ENCODE results near the gene SH3GLB2. TPM values are rescaled to one million over a fixed set of nuclear protein-coding genes. Genes with fewer than 3 reads are reported as not detected.
A peak's percentile ranks its signal among the peaks of the same experiment; 100 is the strongest.
"Not testable (repeated sequence)": the region's sequence is repeated elsewhere in the genome, so short reads cannot be mapped to it uniquely, and the experiment has no call there.

SH3GLB2 gene
- total RNA-seq, 1 donor = 37.0 TPM

DNA sequence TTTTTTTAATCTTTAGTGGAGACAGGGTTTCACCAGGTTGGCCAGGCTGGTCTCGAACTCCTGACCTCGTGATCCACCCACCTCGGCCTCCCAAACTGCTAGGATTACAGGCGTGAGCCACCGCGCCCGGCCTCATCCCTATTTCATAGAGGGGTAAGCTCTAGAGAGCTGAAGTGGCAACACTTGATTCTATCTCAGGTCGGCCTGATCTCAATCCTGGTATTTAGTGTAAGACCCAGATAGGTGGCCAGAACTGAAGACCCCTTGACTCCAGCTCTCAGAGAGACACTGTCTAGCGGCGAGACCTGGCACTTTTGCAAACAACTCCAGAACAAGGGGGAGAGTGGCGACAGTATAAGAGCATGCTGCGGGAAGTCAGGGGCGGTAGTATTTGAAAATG lies 7.7 kb upstream of the SH3GLB2 start:
- H3K9me3 ChIP-seq (ENCODE audit: low read depth, low read length); H3K27me3 ChIP-seq (ENCODE audit: insufficient read depth, low read length): not testable (repeated sequence)
- Histone ChIP-seq H3K4me3 (ENCODE audit: low read length) (peak overlapping the region; percentile 80), H3K4me1 (ENCODE audit: insufficient read depth, low read length) (peaks cover 24% of the 10 kb centered on the region)

GRCh38 chr9:129033216-129033615 lies 5.1 kb upstream of the SH3GLB2 start:
- Histone ChIP-seq H3K9me3 (ENCODE audit: low read depth, low read length) (no peaks in the 10 kb centered on the region), H3K4me3 (ENCODE audit: low read length) (no peak overlapping the region), H3K4me1 (ENCODE audit: insufficient read depth, low read length) (peaks cover 18% of the 10 kb centered on the region), H3K27me3 (ENCODE audit: insufficient read depth, low read length) (no peaks in the 10 kb centered on the region)

DNA sequence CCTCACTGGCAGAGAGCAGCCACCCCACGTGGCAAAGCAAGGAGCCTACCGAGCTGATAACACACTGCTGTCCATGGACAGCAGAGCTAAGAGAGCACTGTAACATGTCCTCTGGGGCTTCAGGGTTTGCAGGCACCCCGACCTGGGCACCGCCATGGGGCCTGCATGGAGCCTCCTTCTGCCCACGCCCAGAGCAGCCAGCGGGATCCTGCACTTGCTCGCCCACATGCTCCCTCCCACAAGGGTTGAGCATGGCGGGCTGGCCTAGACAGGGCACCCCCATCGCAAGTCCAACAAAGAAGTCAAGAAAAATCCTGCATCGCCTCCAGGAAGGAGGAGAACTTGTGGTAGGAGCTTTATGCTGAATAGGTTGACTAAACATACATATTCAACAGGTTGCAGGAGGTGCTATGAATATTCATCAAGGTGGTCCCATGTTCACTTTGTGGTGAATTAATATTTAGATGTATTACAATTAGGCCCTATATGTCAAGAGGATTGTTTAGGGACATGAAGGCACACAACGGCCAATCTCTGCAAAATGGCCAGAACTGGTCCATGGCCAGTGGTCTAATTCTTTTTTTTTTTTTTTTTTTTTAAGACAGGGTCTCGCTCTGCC lies 4.5 kb upstream of the SH3GLB2 start:
- Histone ChIP-seq H3K4me1 (ENCODE audit: insufficient read depth, low read length) (peaks cover 14% of the 10 kb centered on the region), H3K9me3 (ENCODE audit: low read depth, low read length) (no peaks in the 10 kb centered on the region), H3K4me3 (ENCODE audit: low read length) (no peak overlapping the region), H3K27me3 (ENCODE audit: insufficient read depth, low read length) (no peaks in the 10 kb centered on the region)

GRCh38 chr9:129031514-129031913 lies 3.4 kb upstream of the SH3GLB2 start:
- Histone ChIP-seq H3K9me3 (ENCODE audit: low read depth, low read length) (no peaks in the 10 kb centered on the region), H3K4me1 (ENCODE audit: insufficient read depth, low read length) (peaks cover 17% of the 10 kb centered on the region), H3K27me3 (ENCODE audit: insufficient read depth, low read length) (no peaks in the 10 kb centered on the region), H3K4me3 (ENCODE audit: low read length) (no peak overlapping the region)

DNA sequence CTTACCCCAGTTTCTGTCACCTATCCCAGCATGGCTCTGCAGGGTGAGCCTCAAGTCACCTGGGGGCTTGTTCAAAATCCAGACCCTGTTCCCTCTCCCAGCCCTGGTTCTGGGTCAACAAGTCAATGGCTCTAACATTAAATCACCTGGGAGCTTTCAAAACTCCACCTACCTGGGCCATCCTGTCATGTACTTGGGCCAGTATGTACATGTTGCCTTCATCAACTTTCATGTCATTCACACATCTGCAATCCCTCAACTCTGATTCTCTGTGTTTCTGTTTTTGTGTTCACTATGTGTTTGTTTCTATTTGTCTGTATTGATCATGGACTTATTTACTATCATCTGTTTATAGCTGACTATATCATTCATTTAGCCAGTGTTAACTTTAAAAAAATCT lies 2.1 kb upstream of the SH3GLB2 start:
- Histone ChIP-seq H3K4me3 (ENCODE audit: low read length) (no peak overlapping the region), H3K9me3 (ENCODE audit: low read depth, low read length) (no peaks in the 10 kb centered on the region), H3K4me1 (ENCODE audit: insufficient read depth, low read length) (peaks cover 13% of the 10 kb centered on the region), H3K27me3 (ENCODE audit: insufficient read depth, low read length) (no peaks in the 10 kb centered on the region)

- Histone ChIP-seq H3K9me3 (ENCODE audit: low read depth, low read length) (no peaks in the 10 kb centered on the region), H3K27me3 (ENCODE audit: insufficient read depth, low read length) (no peaks in the 10 kb centered on the region), H3K4me3 (ENCODE audit: low read length) (peak overlapping the region; percentile 43), H3K4me1 (ENCODE audit: insufficient read depth, low read length) (peaks cover 13% of the 10 kb centered on the region)
Observed at GRCh38 chr9:129027685-129028191, 393 bp downstream of the SH3GLB2 start.

DNA sequence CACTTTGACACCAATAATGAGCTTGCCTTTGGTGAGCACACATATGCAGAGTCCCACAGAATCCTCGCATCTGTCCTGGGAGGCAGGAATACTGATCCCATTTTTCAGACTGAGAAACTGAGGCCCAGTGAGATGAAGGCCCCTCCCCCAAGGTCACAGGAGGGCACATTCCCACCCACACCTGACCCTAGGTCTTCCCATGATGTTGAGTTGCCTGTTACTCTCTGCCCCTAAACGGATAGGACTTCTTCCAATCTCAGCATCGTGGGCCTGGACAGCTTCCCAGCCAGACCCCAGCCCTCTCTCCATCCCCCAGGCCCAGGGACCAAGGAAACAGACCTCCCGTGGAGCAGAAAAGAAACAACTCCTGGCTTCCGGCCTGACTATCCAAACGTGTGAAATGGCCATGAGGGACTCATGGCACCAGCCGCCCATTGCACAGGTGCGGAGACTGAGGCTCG lies 877 bp downstream of the SH3GLB2 start:
- Histone ChIP-seq H3K9me3 (ENCODE audit: low read depth, low read length) (no peaks in the 10 kb centered on the region), H3K27me3 (ENCODE audit: insufficient read depth, low read length) (no peaks in the 10 kb centered on the region), H3K4me1 (ENCODE audit: insufficient read depth, low read length) (peaks cover 13% of the 10 kb centered on the region), H3K4me3 (ENCODE audit: low read length) (peak overlapping the region; percentile 43)

DNA sequence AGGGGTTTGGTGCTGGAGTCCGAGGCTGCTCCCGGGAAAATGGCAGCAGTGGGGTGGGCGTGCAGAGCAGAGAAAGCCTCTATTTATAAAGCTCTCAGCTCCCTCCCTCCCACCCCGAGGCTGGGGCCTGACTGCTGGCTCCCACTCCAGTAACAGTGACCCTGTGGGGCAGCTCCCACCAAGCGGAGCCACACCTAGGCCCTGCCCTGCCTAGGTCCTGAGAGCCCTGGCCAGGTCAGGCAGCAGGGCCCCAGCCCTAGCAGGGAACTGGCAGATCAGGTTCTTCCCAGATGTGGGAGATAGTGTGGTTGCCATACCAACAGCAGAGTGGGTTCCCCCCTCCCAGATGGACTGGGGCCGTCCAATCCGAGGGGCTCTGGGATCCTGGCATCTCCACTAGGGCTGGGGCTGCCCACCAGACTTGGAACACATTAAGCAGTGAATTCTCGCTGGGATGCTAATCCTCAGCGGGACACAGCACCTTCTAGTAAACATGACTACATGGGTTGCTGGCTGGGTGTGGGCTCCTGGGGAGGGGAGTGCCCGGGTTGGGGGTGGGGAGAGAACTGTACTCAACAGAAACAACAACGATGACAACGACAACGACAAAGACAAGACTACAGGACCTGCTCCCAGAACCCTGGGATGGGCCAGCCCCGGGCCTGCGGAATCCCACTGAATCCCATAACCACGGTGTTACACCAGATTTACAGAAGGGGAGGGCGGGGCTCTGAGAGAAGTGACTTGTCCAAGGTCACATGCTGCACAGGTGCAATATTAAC lies 1.5 kb downstream of the SH3GLB2 start:
- Histone ChIP-seq H3K4me3 (ENCODE audit: low read length) (no peak overlapping the region), H3K4me1 (ENCODE audit: insufficient read depth, low read length) (peaks cover 13% of the 10 kb centered on the region), H3K27me3 (ENCODE audit: insufficient read depth, low read length) (no peaks in the 10 kb centered on the region), H3K9me3 (ENCODE audit: low read depth, low read length) (no peaks in the 10 kb centered on the region)

DNA sequence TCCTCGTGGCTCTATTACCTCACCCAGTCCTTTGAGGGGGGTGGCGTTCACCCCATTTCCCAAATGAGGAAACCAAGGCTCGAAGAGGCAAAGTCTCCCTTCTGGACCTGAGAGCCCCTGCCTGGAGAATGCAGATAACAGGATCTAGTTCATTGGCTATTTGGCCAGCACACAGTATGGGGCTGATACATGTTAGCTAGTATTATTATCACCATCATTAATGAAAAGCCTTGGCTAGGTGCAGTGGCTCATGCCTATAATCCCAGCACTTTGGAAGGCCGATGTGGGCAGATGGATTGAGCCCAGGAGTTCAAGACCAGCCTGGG lies 4.3 kb downstream of the SH3GLB2 start:
- Histone ChIP-seq H3K27me3 (ENCODE audit: insufficient read depth, low read length) (no peaks in the 10 kb centered on the region), H3K4me3 (ENCODE audit: low read length) (no peak overlapping the region), H3K9me3 (ENCODE audit: low read depth, low read length) (no peaks in the 10 kb centered on the region)

DNA sequence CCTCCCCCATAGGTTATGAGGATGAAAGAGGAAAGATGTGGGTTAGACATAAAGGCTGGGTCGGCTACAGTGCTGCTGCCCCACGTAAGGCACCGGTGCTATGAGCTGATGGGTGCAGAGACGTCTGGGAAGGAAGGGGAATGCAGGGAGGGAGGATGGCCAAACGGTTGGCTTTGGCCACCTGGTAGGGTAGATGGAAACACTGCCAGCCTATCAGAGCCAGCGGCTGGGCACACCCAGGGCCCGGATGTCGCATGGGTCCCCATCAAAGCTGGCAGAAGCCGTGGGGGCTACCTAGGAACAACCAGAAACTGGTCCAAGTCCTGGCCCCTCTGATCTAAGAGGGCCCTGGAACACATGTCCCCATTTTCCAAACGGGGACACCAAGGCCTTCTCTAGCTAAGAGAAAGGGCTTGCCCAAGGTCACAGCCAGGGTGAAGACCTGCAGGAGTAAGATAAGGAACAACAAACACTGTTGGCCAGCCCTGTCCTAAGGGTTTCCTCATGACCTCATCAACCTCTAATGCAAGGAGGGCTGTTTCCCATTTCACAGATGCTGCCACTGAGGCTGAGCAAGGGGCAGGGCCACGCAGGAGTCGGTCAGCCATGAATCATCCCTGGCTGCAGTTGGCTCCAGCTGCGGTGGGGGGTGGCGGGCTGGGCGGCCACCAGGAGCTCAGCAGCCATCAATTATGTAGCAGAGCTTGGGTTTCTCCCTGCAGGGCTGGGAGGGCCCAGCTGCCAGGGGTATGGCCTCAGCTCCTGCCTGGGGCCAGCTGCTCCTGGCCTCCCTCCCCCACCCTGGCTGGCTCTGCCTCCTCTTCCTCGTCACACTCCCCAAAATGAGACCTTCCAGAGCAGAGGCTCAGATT lies 4.9 kb downstream of the SH3GLB2 start:
- H3K27me3 ChIP-seq (ENCODE audit: insufficient read depth, low read length) = no peaks in the 10 kb centered on the region
- peaks cover 13% of the 10 kb centered on the region for H3K4me1 ChIP-seq (ENCODE audit: insufficient read depth, low read length)
- H3K9me3 ChIP-seq (ENCODE audit: low read depth, low read length) = no peaks in the 10 kb centered on the region
- H3K4me3 ChIP-seq (ENCODE audit: low read length) = no peak overlapping the region

More for the DNA sequence above, 4.3 kb downstream of the SH3GLB2 start:
- H3K4me1 ChIP-seq (ENCODE audit: insufficient read depth, low read length) = peaks cover 13% of the 10 kb centered on the region

GRCh38 chr9:129022037-129022436 lies 6.1 kb downstream of the SH3GLB2 start:
- Histone ChIP-seq H3K4me3 (ENCODE audit: low read length) (no peak overlapping the region), H3K9me3 (ENCODE audit: low read depth, low read length) (no peaks in the 10 kb centered on the region), H3K4me1 (ENCODE audit: insufficient read depth, low read length) (peaks cover 5% of the 10 kb centered on the region), H3K27me3 (ENCODE audit: insufficient read depth, low read length) (no peaks in the 10 kb centered on the region)

GRCh38 chr9:129021091-129021490 lies 7.0 kb downstream of the SH3GLB2 start:
- H3K4me3 ChIP-seq (ENCODE audit: low read length) = no peak overlapping the region
- H3K4me1 ChIP-seq (ENCODE audit: insufficient read depth, low read length) = no peaks in the 10 kb centered on the region
- no peaks in the 10 kb centered on the region for H3K9me3 ChIP-seq (ENCODE audit: low read depth, low read length)
- no peaks in the 10 kb centered on the region for H3K27me3 ChIP-seq (ENCODE audit: insufficient read depth, low read length)

DNA sequence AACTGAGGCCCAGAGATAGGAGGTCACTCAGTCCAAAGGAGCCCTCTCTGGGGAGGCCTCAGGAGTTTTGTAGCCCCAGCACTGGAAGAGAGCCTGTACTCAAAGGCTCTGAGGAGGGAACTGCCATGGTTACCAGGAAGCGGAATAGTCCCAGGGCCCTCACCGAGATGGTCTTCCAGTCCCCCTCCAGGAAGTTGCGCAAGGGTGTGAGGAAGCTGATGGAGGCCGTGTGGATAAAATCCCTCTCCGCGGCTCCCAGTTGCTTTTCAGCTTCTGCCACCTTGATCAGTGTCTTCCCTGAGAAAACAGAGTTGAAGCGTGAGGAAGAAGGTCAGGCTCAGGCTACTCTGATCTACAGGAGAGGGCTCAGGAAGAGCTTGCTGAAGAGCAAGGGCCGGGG lies 13.5 kb downstream of the SH3GLB2 start:
- Histone ChIP-seq H3K9me3 (ENCODE audit: low read depth, low read length) (no peaks in the 10 kb centered on the region), H3K4me1 (ENCODE audit: insufficient read depth, low read length) (no peaks in the 10 kb centered on the region), H3K4me3 (ENCODE audit: low read length) (no peak overlapping the region), H3K27me3 (ENCODE audit: insufficient read depth, low read length) (no peaks in the 10 kb centered on the region)

- no peak overlapping the region for H3K4me3 ChIP-seq (ENCODE audit: low read length)
- no peaks in the 10 kb centered on the region for H3K9me3 ChIP-seq (ENCODE audit: low read depth, low read length)
- no peaks in the 10 kb centered on the region for H3K4me1 ChIP-seq (ENCODE audit: insufficient read depth, low read length)
- no peaks in the 10 kb centered on the region for H3K27me3 ChIP-seq (ENCODE audit: insufficient read depth, low read length)
Observed at GRCh38 chr9:129014124-129014523, 14.0 kb downstream of the SH3GLB2 start.

DNA sequence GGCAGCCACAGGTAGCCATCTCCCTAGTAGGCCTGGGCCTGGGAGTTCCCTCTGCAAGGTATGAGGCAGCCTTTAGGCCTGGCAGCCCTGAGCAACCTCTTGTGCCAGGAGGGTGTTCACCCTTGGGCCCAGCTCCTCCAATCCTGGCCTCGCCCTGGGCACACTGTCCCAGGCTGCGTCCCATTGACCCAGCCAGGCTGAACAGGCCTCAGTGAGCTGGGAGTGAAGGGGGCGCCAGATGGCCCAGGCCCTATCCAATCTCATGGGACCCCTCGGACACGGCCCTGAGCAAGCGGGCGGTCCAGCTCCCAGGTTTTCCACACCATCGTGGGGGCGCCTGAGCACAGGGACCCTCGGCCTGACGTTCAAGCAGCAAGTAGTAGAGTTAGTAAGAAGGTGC lies 14.5 kb downstream of the SH3GLB2 start:
- Histone ChIP-seq H3K4me3 (ENCODE audit: low read length) (no peak overlapping the region), H3K4me1 (ENCODE audit: insufficient read depth, low read length) (no peaks in the 10 kb centered on the region), H3K9me3 (ENCODE audit: low read depth, low read length) (no peaks in the 10 kb centered on the region), H3K27me3 (ENCODE audit: insufficient read depth, low read length) (no peaks in the 10 kb centered on the region)

Data from mononuclear cell (primary cell).